ENCODE results near the gene NAA38.
A peak's percentile ranks its signal among the peaks of the same experiment; 100 is the strongest.

NAA38 gene

DNA sequence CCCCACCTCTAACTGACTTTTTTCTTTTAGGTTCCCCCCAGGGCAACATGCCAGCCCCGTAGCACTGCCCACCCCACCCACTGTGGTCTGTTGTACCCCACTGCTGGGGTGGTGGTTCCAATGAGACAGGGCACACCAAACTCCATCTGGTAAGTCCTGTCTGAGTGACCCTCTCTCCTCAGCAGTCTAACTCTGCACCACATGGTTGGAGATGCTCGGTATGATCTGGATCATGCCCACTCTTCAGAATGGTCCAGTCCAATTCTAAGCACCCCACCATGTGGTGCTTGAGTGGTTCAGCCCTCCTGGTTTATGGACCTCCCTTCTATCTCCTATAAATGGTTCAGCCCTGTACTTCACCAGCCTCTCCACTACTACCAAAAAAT, 17.5 kb downstream of the NAA38 start:
- no peak for ATAC-seq

DNA sequence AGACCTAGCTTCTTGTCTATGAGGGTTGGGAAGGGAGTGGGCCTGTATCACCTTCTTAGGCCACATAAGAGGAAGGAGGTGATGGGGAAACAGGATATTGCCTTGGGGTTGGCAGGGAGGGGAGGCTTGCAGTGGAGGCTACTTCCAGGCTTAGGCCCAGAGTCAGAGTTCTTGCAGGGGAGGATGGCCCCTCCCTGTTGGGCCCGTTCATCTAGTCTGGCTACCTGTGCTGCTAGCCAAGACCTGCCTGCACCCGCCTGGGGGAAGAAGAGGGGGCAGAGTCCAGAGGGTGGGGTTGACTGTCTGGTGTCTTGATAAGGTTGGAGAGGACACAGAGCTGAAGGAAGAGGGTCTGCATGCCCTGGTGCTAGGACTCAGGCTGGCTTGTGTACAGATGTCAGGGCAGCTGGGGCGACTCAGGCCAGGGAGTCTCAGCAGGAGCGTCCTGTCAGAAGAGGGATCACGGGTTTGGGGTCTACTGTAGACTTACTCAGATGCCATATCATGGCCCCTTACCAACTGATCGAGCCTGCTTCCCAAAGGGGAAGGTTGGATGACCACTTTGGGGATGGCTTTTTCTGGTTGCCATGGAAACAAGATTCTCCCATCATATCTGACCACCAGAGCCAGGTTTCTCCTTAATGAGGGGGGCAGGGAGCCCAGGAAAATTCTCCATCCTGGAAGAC, 18.0 kb downstream of the NAA38 start:
- no peak for ATAC-seq

DNA sequence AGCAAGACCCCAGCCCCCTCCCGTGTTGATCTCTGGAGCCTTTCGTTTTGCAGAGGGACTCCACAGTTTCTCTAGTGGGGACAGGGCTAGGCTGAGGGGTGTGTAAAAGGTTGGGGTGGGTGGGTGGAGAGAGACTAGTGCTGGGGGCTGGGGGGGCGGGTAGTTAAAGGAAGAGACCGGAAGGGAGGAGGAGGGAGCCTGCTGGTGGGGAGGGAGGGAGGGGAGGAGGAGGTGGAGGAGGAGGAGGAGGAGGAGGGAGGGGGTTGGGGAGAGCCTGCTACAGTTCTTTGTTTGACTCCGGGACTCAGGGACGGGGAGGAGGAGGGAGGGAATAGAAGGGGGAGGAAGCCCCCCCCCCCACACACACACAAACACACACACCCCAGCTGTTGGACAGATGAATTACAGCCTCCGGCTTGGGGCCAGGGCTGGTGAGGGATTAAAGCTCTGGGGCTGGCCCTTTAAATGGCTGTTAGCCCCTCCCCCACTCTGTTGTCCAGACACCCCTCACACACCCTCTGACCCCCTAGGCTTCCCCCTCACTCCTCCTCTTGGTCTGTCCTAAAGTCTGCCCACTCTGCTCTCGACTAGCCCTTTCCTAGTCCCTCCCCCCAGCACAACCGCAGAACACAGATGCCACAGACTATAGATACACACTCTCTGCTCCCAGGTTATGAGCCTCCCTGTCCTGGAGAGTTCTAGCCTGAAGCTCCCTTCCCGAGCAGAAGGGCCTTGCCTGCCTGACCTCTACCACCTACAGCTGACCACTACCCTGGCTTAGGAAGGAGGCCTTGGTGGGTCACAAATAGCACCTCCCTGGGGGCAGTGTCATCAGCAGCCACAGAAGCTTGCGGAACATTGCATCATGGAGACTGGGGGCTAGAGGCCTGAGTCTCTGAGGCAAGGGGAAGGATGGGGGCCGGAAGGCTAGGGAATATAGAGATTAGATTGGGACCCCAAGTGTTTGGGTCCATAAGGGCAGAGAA, 19.0 kb downstream of the NAA38 start:
- no peak for ATAC-seq

DNA sequence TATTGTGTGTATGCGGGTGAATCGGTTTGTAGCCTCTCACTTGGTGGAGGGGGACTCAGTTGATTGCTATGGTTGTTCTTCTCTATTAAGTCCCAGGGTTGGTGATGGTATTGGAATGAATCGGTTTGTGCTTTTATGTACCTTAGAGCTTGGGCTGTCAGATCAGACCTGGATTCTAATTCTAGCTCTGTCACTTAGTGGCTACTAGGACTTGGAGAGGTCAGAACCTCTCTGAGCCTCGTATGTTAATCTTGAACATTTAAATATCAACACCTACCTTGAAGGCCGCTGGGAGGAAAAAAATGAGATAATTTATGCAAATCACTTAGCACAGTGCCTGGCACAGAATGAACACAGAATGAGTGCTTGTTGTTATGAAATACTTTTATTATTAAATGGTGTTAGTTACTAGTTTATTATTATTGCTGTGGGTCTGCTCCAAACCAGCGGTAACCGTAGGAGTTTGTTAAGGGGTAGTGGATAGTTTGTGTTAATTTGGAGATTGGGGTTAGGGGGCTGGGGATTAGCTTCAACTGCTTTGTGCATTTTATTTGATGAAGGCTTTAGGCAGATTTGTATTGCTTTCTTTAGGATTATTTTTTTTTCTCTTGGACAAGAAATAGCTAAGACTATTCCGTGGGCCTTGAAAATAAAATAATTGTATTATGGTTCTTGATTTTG, 19.8 kb downstream of the NAA38 start:
- ATAC-seq, result no peak

DNA sequence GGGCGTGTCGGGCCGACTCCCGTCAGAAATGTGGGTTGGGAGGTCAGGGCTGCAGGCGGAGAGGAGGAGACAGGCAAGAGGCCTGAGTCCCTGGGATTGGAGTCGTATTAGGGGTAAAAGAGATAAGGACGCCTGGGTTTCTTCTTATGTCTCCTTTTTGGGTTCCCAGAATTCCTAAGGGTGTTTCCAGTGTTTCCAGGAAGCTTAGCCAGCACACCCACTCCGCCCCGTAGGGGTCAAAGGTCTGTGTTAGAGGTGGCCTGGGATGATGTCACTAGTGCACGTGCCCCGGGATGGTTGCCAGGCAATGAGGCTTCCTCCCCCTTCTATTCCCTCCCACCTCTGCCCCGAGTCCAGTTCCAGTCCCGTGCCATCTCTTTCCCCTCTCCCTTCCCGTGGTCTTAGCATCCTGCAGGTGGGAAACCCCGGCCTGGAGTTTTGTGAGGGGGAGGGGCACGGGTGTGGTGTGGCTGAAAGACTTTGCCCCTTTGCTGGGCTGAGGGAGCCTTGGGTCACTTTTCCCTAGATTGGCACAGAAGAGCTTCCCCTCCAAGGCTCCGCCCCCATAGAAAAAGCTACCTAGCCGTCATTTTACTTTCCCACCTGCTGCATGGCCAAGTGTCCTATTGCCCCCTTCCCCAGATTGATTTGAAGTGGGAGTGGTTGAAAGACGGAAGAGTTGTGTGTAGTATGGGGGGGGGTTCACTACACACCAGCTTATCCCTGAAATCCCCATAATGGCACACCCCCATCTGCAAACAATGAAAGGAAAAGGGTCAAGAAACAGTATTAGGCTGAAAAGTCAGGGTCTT, 20.6 kb downstream of the NAA38 start:
- ATAC-seq, result no peak

- peak; percentile 1 for ATAC-seq
Observed at GRCh38 chr17:7835814-7836595, 21.4 kb downstream of the NAA38 start.

DNA sequence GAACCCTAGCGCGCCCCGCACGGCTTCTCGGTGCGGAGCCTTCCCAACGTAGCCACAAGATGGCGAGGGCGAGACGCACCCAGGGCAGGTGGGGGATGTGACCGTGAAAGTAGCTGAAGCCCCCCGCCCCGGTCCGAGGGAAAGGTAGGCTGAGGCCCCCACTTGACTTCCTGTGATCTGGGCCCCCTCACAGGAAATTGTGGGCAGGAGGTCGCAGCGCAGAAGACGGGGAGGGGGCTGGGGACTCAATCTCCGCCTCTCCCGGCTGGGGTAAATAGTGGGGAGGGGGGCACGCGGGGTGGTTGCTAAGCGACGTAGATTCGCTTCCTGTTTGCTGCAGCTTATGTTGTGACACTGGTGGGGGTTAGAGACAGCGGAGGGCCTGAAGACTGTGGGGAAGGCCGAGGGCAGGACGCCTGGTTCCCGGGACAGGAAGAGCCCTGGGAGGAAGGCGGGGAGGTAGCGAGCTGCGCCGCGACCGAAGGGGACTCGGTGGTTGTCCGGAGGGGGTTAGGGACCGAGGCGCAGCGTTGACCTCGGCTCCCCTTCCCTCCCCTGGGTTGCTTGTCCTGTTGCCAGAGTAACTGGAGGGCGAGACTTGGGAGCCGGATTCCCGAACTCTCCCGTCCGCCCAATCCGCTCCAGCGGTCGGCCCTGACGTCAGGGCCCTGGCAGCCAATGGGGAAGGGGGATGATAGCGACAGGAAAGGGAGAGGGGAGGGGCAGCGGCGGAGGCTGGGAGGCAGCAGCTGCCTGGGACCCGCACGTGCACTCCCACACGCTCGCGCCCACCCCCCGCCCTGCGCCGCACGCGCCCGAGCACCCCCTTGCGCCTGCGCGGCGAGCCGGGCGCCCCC, 22.2 kb downstream of the NAA38 start:
- peak; percentile 62 to 63 for ATAC-seq

- ATAC-seq, result peak; percentile 1
Observed at GRCh38 chr17:7834542-7834956, 22.8 kb downstream of the NAA38 start.

DNA sequence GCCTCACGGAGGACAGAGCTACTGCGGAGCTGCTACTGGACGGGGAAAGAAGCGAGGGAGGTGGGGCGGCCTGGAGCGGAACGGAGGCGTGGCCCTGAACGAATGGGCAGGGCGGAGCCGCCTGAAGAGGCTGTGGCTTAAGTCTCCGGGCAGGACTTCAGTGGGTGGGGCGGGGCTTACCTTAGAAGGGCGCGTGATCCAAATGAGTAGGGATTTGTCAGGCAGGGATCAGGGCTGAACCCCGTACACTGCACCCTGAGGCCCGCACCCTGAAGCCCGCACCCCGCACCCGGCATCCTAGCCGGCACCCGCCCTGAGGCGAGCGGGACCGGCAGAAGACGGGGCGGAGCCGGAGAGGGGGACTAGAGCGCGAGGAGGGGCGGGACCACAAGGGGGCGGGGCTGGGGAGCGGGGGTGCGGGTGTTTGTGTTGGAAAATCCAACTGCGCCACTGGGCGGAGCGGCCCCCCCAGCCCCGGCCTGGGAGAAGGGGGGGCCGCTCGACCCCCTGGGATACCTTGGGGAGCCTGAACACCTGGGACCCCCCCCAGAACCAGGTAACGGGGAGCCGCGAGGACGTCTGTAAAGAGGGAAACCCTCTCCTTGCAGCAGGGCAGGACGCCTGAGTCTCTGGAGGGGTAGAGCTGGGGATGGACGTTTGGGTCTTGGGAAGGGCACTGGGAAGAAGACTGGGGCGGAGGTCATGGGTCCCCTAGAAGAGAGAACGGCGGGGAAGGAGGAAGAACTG, 23.4 kb downstream of the NAA38 start, which contains the start of gene KDM6B:
Gene KDM6B, plus strand, starts transcription at position 423 of the 747 bp plus-strand sequence. CDS start 11,338 bp downstream, outside the sequence.
- peak; percentile 62 to 64 for ATAC-seq

GRCh38 chr17:7833011-7833794, 24.2 kb downstream of the NAA38 start:
- no peak for ATAC-seq

- no peak for ATAC-seq
Observed at GRCh38 chr17:7832431-7832830, 24.9 kb downstream of the NAA38 start.

DNA sequence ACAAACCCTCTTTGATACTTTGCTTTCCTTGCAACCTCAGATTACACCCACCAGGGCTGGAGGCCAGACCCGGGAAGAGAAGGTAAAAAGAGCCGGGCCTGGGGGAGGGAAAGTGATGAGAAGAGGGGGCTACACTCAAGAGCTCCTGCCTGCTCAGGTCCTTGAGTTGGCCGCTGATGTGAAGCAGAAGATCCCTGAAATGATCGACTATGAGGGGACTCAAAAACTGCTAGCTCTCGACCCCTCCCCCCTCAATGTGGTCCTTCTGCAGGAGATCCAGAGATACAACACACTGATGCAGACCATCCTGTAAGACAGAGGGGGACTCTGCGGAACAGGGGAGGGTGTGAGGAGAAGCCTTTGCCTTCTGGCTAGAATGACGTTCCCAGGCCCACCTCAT, 26.1 kb downstream of the NAA38 start:
- ATAC-seq, result no peak

DNA sequence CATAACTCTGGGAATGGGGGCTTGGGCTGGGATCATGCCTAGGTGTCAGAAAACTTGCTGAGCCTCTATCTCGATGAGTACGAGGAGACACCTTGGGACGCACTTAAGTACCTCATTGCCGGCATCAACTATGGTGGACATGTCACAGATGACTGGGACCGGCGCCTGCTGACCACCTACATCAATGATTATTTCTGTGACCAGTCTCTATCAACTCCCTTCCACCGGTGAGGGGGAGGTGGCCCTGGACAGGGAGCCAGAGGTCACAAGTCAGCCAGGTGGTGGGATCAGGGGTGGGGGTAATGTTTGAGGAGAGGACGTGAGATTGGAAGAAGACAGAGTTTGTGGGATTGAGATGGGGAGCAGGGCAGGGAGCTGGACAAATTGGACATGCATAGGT, 26.7 kb downstream of the NAA38 start:
- no peak for ATAC-seq

GRCh38 chr17:7825206-7825990, 32.0 kb downstream of the NAA38 start:
- ATAC-seq, result peak; percentile 55 to 70

- no peak for ATAC-seq
Observed at GRCh38 chr17:7824021-7824924, 33.1 kb downstream of the NAA38 start.

- ATAC-seq, result no peak
Observed at GRCh38 chr17:7823581-7824001, 33.8 kb downstream of the NAA38 start.

- no peak for ATAC-seq
Observed at GRCh38 chr17:7822126-7822525, 35.2 kb downstream of the NAA38 start.
